Fibroblast of the aortic adventitia (primary cell): Measurements from ENCODE around the gene COL10A1. TPM values are rescaled to one million over a fixed set of nuclear protein-coding genes. Genes with fewer than 3 reads are reported as not detected.

Experiments used
- DNase-seq: peaks from one replicate; pipeline ENCODE4 v3.0.0-alpha.2; 2010; ENCODE audit warnings: low read depth
- H3K4me3 ChIP-seq: 2 replicates; pipeline ENCODE4 v1.5.1; 2011; ENCODE audit warnings: low read depth, mild to moderate bottlenecking, control low read depth, low read length, moderate library complexity
- total RNA-seq: library from RNA; depleted of rRNA; stranded (reverse); fragments of >200 nt; gene quantifications from 2 replicates; pipeline ENCODE4 v1.2.3, GENCODE V29; 2012; ENCODE audit warnings: low replicate concordance
- TF ChIP-seq, protein P1 (sequence below): IDR thresholded peaks from 2 replicates; pipeline ENCODE4 v1.5.1; 2011; ENCODE audit warnings: mild to moderate bottlenecking, low read length, control low read depth, inconsistent platforms; ENCODE audit not compliant: insufficient read depth

The COL10A1 gene
- total RNA-seq, 1 donor = not detected

DNA sequence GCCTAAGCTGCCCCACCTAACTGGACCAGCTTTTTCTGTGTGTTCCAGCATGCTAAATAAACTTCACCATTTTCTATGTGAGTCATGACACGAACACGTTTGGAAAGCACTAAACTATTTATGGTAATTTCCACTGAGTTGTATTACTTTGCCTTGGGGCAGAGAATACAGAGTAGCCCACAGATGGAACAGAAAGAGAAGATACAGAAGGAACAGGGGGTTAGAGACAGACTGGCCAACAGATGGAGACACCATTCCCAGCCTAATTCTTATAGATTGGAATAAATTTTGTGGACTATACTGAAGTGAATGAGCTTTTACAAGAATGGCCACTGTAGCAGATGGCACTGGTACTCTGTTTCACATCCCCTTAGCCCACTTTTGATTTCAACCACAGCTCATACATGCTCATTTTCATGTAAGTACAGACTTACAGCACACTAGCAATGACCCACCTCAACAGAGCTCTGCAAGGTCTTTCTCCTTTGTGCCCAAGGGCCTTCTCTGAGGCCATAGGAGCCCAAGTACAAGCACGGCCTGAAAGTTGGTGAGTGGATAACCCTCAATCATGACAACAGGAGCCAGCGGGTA, 38.4 kb downstream of the COL10A1 start:
- TF ChIP-seq, protein P1, sequence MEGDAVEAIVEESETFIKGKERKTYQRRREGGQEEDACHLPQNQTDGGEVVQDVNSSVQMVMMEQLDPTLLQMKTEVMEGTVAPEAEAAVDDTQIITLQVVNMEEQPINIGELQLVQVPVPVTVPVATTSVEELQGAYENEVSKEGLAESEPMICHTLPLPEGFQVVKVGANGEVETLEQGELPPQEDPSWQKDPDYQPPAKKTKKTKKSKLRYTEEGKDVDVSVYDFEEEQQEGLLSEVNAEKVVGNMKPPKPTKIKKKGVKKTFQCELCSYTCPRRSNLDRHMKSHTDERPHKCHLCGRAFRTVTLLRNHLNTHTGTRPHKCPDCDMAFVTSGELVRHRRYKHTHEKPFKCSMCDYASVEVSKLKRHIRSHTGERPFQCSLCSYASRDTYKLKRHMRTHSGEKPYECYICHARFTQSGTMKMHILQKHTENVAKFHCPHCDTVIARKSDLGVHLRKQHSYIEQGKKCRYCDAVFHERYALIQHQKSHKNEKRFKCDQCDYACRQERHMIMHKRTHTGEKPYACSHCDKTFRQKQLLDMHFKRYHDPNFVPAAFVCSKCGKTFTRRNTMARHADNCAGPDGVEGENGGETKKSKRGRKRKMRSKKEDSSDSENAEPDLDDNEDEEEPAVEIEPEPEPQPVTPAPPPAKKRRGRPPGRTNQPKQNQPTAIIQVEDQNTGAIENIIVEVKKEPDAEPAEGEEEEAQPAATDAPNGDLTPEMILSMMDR = no peak
- DNase-seq = peak; percentile 47

DNA sequence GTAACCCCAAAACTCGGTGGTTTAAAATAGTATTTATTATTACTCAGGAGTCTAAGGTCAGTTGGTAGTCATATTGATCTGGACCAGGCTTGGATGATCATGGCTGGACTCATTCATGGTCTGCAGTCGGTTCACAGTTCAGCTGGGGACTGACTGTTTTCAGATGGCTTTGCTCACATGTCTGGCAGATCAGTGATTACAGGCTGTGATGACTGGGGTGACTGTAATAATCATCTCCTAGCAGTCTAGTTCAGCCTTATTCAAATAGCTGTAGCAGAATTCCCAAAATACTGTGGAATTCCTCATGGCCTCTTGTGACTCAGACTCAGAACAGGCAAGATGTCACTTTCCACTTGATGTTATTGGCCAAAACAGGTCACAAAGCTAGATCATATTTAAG, 41.6 kb downstream of the COL10A1 start:
- no peak overlapping the region for H3K4me3 ChIP-seq
- no peak for DNase-seq
- TF ChIP-seq, protein P1 = no peak

More for the DNA sequence above, 38.4 kb downstream of the COL10A1 start:
- H3K4me3 ChIP-seq = no peak overlapping the region

DNA sequence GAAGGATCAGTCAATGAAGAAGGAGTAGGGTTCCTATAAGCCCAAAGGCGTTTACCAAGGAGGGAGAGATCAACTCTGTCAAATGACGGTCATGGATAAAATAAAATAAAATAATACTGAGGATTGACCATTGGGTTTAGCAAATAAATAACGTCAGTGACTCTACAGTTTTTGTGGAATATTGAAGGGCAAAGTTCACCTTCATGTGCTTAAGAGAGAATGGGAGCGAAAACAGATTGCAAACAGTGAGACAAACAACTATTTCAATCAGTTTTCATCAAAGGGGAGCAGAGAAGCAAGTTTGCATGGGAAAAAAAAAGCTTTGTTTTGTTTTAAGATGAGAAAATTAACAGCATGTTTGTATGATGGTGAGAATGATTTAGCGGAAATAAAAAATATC, 42.9 kb downstream of the COL10A1 start:
- no peak for DNase-seq
- TF ChIP-seq, protein P1 = no peak
- H3K4me3 ChIP-seq = no peak overlapping the region

DNA sequence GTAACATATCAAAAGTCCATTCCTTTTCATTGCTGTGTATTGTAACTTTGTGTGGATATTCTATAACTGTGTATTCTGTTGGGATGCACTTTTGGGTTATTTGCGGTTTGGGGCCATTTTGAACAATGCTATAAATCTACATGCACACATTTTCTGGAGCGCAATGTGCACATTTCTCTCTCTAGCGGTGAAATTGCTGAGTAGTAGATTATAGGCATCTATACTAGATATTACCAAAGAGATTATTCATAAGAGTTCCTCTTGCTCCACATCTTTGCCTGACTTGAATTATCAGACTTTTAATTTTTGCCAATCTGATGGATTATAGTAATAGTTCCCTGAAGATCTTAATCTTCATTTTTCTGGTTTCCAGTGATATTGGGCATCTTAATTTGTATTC, 47.0 kb downstream of the COL10A1 start:
- TF ChIP-seq, protein P1 = no peak
- no peak for DNase-seq
- H3K4me3 ChIP-seq = no peak overlapping the region

DNA sequence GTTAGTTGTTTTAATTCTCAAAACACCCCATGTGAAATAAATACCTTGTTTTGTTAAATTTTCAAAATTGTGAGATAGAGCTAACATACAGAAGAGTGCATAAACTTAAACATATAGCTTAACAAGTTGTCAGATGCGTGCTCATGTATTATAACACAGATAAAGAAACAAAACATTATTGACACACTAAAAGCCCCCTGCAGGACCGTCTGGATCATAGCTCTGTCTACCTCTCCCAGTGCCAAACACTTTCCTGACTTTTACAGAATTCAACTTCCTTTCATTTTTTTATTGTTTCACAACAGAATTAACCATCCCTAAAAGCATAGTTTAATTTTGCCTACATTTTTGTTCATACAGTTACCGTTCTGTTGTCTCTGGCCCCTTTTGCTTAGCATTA, 47.4 kb downstream of the COL10A1 start:
- H3K4me3 ChIP-seq = no peak overlapping the region
- no peak for DNase-seq
- TF ChIP-seq, protein P1 = no peak

DNA sequence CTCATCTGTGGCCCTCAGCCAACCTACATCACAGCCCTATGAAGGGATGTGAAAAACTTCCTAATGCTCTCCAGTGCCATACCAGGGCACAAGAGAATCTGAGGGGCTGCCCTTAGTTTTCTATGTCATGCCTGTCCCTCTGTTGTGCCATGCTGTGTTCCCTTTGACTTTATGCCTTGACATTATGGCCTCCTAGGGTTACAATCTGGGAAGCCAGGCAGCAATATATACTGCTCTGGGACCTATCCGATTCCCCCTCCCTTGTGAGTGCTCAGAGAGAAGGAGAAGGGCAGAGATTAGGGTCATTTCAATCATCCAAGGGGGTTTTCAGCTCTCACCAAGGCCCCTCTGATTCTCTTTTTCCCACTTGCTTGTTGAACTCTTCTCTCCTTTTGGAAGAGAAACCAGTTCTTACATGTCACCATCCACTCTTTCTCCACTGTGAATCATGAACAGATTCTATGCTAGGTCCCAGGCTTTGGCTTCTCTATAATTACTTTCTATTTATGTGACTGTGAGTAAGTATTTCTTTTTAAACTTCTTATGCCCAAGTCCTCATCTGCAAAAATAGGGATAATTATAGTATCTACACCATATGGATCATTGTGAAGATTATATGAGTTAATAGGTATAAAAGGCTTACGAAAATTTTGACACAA, 51.1 kb downstream of the COL10A1 start:
- TF ChIP-seq, protein P1 = no peak
- DNase-seq = no peak
- H3K4me3 ChIP-seq = no peak overlapping the region
